Type B pancreatic cell (in vitro differentiated cells): ENCODE results near the gene ITGA1. TPM values are rescaled to one million over a fixed set of nuclear protein-coding genes. Genes with fewer than 3 reads are reported as not detected.
A peak's percentile ranks its signal among the peaks of the same experiment; 100 is the strongest.

Experiments used
- DNase-seq: peaks from one replicate; pipeline ENCODE4 v3.0.0; 2021; ENCODE audit warnings: mixed read lengths; ENCODE audit not compliant: unreplicated experiment; ENCODE audit errors: extremely low spot score
- H3K27ac Mint-ChIP-seq: 2 replicates; pipeline ENCODE4 v1.8.0; 2021; ENCODE audit warnings: mild to moderate bottlenecking, mixed read lengths
- H3K27me3 Mint-ChIP-seq: 2 replicates; pipeline ENCODE4 v1.8.0; 2021; ENCODE audit warnings: mixed read lengths
- H3K36me3 Mint-ChIP-seq: 2 replicates; pipeline ENCODE4 v1.8.0; 2021; ENCODE audit warnings: mixed read lengths
- H3K4me1 Mint-ChIP-seq: one replicate; pipeline ENCODE4 v1.8.0; 2021; ENCODE audit warnings: mixed read lengths; ENCODE audit not compliant: unreplicated experiment
- H3K4me3 Mint-ChIP-seq: 2 replicates; pipeline ENCODE4 v1.8.0; 2021; ENCODE audit warnings: mild to moderate bottlenecking, mixed read lengths
- H3K9me3 Mint-ChIP-seq: 2 replicates; pipeline ENCODE4 v1.8.0; 2021; ENCODE audit warnings: mixed read lengths
- CTCF ChIP-seq: fragments of 200-600 bp; sonication (generic); conservative IDR thresholded peaks from 2 replicates; pipeline ENCODE4 v1.5.0; 2021; ENCODE audit warnings: antibody characterized with exemption, mild to moderate bottlenecking
- total RNA-seq: library from RNA; stranded (reverse); gene quantifications from 2 replicates; pipeline ENCODE4 v1.2.1, GENCODE V29; 2021; ENCODE audit warnings: low replicate concordance

ITGA1 gene
- total RNA-seq, 1 donor from 2014 or later = 17.0 TPM

DNA sequence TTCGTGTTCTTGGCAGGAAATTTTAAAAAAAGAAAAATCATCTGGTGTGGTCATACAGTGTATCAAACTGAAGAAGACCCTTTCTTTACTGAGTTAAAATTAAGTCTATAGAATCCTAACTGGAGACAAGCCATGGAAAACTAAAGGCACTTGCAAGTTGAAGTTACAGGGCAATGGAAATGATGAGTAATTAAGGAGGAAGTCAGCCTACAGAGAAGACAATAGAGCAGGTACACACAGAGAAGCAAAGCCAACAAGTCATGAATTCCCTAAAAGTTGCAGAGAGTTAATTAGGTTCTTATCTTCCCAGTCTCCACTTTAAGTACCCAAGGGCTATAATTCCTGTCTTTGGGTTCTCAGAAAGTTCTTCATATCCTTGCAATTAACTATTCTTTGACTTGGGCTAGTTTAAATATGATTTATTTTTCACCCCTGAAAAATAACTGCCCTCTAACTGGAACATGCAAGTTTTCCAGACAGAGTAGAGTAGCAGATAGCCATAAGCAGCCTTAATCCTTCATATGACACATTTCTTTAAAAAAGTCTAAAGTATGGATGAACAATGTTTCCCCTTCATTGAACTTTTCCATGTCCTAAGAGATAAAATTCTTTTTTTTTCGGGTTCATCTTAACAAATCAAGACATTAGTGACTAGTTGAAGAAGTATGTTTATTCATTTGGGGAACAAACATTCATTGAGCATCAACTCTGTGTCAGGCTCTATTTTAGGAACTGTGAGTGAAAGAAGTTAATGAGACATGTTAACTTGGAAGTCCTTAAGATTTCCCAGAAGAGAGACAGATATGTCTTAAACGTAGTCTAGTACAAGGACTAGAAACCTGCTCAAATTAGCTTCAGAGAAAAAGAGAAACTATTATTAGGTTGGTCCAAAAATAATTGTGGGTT is 196.3 kb downstream of the ITGA1 start:
- no peak for TF ChIP-seq CTCF
- DNase-seq = no peak
- Mint-ChIP-seq H3K4me1 (peaks cover 4% of the 10 kb centered on the region), H3K4me3 (no peak overlapping the region), H3K9me3 (no peaks in the 10 kb centered on the region), H3K36me3 (no peaks in the 10 kb centered on the region), H3K27ac (no peak overlapping the region), H3K27me3 (peaks cover 68% of the 10 kb centered on the region)

DNA sequence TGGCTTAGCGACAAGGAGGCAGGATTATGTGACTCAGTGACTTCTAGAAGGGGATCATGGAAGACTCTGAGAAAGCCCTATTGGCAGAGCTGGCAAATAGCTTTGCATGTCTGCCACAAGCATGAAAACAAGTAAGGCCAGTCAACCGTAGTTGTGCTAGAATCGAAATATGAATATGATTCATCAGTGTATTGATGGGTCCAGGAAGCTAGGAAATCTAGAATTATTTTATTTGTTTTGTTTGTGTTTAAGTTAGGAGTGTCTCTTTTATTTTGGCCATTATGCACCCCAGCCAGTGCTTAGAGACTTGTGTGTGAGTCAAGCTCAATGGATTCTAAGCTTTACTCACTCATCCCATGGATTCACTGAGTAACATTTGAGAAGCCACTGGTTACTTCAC is 197.6 kb downstream of the ITGA1 start:
- Mint-ChIP-seq H3K4me3 (no peak overlapping the region), H3K27me3 (peaks cover 68% of the 10 kb centered on the region), H3K4me1 (peaks cover 7% of the 10 kb centered on the region), H3K27ac (no peak overlapping the region), H3K36me3 (no peaks in the 10 kb centered on the region), H3K9me3 (no peaks in the 10 kb centered on the region)
- TF ChIP-seq CTCF = no peak
- no peak for DNase-seq

DNA sequence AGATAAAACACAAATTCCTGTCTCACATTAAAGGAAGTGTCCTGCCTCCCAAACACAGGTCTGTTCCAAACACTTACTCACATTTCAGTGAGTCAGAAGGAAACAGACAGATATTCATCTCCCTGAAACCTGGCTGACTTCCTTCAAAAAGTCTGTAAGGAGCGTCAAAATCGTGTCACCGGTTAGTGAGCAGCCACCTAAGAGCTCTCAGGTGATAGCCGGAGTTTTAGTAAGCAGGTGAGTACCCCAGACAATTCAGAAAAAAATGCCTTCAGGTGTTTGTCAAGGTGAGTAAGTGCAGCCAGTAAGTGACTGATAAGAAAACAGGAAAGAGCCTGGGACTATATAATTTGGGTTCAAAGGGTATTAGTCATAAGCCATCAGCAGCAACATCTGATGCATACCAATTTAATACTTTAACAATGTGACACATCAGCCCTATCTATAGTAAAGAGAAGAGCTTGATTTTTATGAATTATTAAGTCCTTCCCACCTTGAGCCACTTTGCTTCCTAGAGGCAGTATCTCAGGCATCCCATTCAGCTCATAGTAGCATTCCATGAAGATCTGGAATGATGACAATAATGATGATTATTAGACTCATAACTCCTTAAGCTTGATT is 200.1 kb downstream of the ITGA1 start:
- peaks cover 78% of the 10 kb centered on the region for H3K27me3 Mint-ChIP-seq
- peak overlapping the region; percentile 84 for H3K4me3 Mint-ChIP-seq
- peaks cover 8% of the 10 kb centered on the region for H3K4me1 Mint-ChIP-seq
- peak overlapping the region; percentile 81 for H3K27ac Mint-ChIP-seq
- no peaks in the 10 kb centered on the region for H3K9me3 Mint-ChIP-seq
- no peak for TF ChIP-seq CTCF
- no peak for DNase-seq
- H3K36me3 Mint-ChIP-seq = peaks cover 3% of the 10 kb centered on the region

GRCh38 chr5:52988335-52989024 is 200.8 kb downstream of the ITGA1 start:
- H3K4me1 Mint-ChIP-seq = peaks cover 8% of the 10 kb centered on the region
- H3K27me3 Mint-ChIP-seq = peaks cover 75% of the 10 kb centered on the region
- H3K27ac Mint-ChIP-seq = peak overlapping the region; percentile 81
- H3K4me3 Mint-ChIP-seq = peak overlapping the region; percentile 84
- no peaks in the 10 kb centered on the region for H3K9me3 Mint-ChIP-seq
- DNase-seq = no peak
- peaks cover 4% of the 10 kb centered on the region for H3K36me3 Mint-ChIP-seq
- no peak for TF ChIP-seq CTCF

DNA sequence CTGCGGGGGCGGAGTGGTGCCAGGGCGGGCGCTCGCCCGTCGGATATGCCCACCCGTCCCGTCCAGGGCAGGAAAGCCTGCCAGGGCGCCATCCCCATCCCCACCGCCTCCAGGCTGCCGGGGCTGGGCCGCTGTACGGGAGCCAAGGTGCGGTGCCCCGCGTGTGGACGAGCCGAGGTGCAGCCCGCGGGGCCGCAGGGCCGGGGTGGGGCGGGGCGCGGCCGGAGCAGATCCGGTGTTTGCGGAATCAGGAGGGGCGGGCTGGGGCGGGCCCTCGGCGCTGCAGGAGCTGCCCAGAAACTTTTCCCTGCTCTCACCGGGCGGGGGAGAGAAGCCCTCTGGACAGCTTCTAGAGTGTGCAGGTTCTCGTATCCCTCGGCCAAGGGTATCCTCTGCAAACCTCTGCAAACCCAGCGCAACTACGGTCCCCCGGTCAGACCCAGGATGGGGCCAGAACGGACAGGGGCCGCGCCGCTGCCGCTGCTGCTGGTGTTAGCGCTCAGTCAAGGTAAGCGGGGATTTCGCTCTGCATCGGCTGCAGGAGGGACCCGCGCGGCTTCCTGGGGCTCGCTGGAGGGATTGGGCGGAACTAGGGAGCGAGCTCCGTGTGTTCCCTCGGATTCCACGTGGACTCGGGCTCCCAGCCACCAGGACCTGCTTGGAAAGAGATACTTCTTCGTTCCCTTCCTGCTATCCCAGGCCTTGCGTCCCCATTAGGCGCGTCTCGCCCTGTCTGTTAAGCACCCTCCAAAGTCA is 201.5 kb downstream of the ITGA1 start, which contains the start of gene ITGA2:
Gene ITGA2, plus strand, starts transcription at position 328 of the 756 bp plus-strand sequence. Its CDS starts 117 bp downstream, at position 445.
- peaks cover 67% of the 10 kb centered on the region for H3K27me3 Mint-ChIP-seq
- H3K27ac Mint-ChIP-seq = peak within 1 kb of the TSS; percentile 81
- peak; percentile 72 for DNase-seq
- peak within 1 kb of the TSS; percentile 87 for H3K4me3 Mint-ChIP-seq
- H3K36me3 Mint-ChIP-seq = peaks cover 4% of the 10 kb centered on the region
- peaks cover 8% of the 10 kb centered on the region for H3K4me1 Mint-ChIP-seq
- no peak for TF ChIP-seq CTCF
- H3K9me3 Mint-ChIP-seq = no peaks in the 10 kb centered on the region
